Mammary epithelial cell (primary cell): ENCODE data around the gene SIK2.

Experiments
- EZH2 ChIP-seq: IDR thresholded peaks from 2 replicates; pipeline ENCODE4 v1.6.1; 2012; ENCODE audit warnings: low read length, inconsistent platforms, borderline replicate concordance
- TF ChIP-seq, protein P1 (sequence below), 2 donors: IDR thresholded peaks in 1 of 2; conservative IDR thresholded peaks in 1 of 2; 2 replicates each; pipeline ENCODE4 v1.5.1; 2011 to 2012; ENCODE audit warnings: inconsistent platforms in 2 of 2, low read length in 2 of 2, mild to moderate bottlenecking in 2 of 2, control low read depth in 1 of 2, low read depth in 1 of 2; ENCODE audit not compliant: insufficient read depth in 1 of 2; ENCODE audit errors: extremely low read depth in 1 of 2

DNA sequence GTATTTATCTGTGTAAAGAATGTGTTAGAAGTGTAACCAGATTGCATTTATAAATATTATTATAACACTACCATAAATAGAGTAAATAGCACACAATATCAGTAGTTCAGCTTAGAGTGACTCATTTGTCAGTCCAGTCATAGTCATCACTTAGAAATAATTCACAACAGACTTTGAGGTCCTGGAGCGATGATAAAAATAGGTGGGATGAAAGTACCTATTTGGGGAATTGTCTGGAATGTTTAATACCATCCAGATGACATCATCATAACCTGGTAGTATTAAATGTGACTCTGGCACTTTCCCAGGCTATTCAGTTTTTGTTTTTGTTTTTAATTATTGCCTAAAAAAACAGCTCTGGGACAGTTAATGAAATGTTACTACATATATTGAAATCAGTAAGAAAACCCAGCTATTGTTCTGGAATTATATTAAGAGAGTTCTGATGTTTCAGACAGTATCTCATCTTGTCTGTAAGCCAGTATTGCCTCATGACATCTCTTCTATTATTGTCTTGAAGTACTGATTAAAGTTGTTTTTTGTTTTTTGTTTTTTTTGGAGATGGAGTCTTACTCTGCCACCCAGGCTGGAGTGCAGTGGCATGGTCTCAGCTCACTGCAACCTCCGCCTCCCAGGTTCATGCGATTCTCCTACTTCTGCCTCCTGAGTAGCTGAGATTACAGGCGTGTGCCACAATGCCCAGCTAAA is 74.8 kb downstream of the SIK2 start:
- TF ChIP-seq, protein P1, sequence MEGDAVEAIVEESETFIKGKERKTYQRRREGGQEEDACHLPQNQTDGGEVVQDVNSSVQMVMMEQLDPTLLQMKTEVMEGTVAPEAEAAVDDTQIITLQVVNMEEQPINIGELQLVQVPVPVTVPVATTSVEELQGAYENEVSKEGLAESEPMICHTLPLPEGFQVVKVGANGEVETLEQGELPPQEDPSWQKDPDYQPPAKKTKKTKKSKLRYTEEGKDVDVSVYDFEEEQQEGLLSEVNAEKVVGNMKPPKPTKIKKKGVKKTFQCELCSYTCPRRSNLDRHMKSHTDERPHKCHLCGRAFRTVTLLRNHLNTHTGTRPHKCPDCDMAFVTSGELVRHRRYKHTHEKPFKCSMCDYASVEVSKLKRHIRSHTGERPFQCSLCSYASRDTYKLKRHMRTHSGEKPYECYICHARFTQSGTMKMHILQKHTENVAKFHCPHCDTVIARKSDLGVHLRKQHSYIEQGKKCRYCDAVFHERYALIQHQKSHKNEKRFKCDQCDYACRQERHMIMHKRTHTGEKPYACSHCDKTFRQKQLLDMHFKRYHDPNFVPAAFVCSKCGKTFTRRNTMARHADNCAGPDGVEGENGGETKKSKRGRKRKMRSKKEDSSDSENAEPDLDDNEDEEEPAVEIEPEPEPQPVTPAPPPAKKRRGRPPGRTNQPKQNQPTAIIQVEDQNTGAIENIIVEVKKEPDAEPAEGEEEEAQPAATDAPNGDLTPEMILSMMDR (conservative IDR thresholded peaks at IDR 0.05 in 1 of 2, IDR thresholded peaks at IDR 0.05 in 1 of 2; ENCODE audit: extremely low read depth in 1 of 2, insufficient read depth in 1 of 2, low read depth in 1 of 2, low read length in 2 of 2), result no peak
- TF ChIP-seq EZH2, result no peak
